WTC11 (cell line): Measurements from ENCODE around the gene INAFM2. TPM values are rescaled to one million over a fixed set of nuclear protein-coding genes. Genes with fewer than 3 reads are reported as not detected.

ENCODE experiments used
- ATAC-seq: fragments of 200-7000 bp; cut with Tn5 transposase; 2 replicates; pipeline ENCODE4 v1.10.0; 2021; ENCODE audit warnings: mild to moderate bottlenecking, moderate library complexity
- CTCF ChIA-PET: fragments of 300-600 bp; sonication (Branson Sonifier 250); formaldehyde crosslinking; loops from one replicate; lab custom pipeline; 2021; ENCODE audit warnings: antibody characterized with exemption; lab: Charles Lee
- POLR2A ChIA-PET: fragments of 350-600 bp; sonication (Branson Sonifier 250); formaldehyde crosslinking; loops from one replicate; lab custom pipeline; 2021; ENCODE audit warnings: antibody characterized with exemption; lab: Charles Lee
- DNase-seq: peaks from one replicate; pipeline ENCODE4 v3.0.0; 2021; ENCODE audit warnings: low spot score
- H3K27ac Mint-ChIP-seq: 2 replicates; pipeline ENCODE4 v1.8.0; 2021; ENCODE audit warnings: mixed read lengths
- H3K27me3 Mint-ChIP-seq: 2 replicates; pipeline ENCODE4 v1.8.0; 2021; ENCODE audit warnings: low read depth, mild to moderate bottlenecking, moderate library complexity, mixed read lengths
- H3K36me3 Mint-ChIP-seq: 2 replicates; pipeline ENCODE4 v1.8.0; 2021; ENCODE audit warnings: mixed read lengths
- H3K4me1 Mint-ChIP-seq: 2 replicates; pipeline ENCODE4 v1.8.0; 2022; ENCODE audit warnings: mixed read lengths
- H3K4me3 Mint-ChIP-seq: 2 replicates; pipeline ENCODE4 v1.8.0; 2021; ENCODE audit warnings: mild to moderate bottlenecking, moderate library complexity, mixed read lengths
- H3K9me3 Mint-ChIP-seq: 2 replicates; pipeline ENCODE4 v1.8.0; 2021; ENCODE audit warnings: mixed read lengths
- AR ChIP-seq: fragments of 250-450 bp; sonication (Bioruptor Pico); IDR thresholded peaks from 2 replicates; pipeline ENCODE4 v1.9.0; 2021; ENCODE audit warnings: mild to moderate bottlenecking
- ARID4B ChIP-seq: sonication (generic); formaldehyde crosslinking; IDR thresholded peaks from 2 replicates; pipeline ENCODE4 v1.8.0; 2023; ENCODE audit warnings: missing genetic modification reagents, mild to moderate bottlenecking, borderline replicate concordance
- ATF3 ChIP-seq: sonication (generic); formaldehyde crosslinking; conservative IDR thresholded peaks from 2 replicates; pipeline ENCODE4 v1.8.1; 2022; ENCODE audit warnings: mild to moderate bottlenecking, missing genetic modification reagents
- E2F1 ChIP-seq: sonication (generic); formaldehyde crosslinking; IDR thresholded peaks from 2 replicates; pipeline ENCODE4 v1.8.0; 2022; ENCODE audit warnings: mild to moderate bottlenecking, missing genetic modification reagents
- ELF4 ChIP-seq: sonication (generic); formaldehyde crosslinking; IDR thresholded peaks from 2 replicates; pipeline ENCODE4 v1.8.1; 2022; ENCODE audit warnings: low read depth, mild to moderate bottlenecking, moderate library complexity, missing genetic modification reagents
- EMX1 ChIP-seq: fragments of 250-450 bp; sonication (Bioruptor Pico); IDR thresholded peaks from 2 replicates; pipeline ENCODE4 v1.8.0; 2021; ENCODE audit warnings: mild to moderate bottlenecking
- JAZF1 ChIP-seq: fragments of 250-450 bp; sonication (Bioruptor Pico); IDR thresholded peaks from 2 replicates; pipeline ENCODE4 v1.9.0; 2021; ENCODE audit warnings: moderate library complexity, mild to moderate bottlenecking, inconsistent platforms
- JUN ChIP-seq: sonication (generic); formaldehyde crosslinking; IDR thresholded peaks from 2 replicates; pipeline ENCODE4 v1.8.0; 2023; ENCODE audit warnings: mild to moderate bottlenecking, missing genetic modification reagents
- NFATC4 ChIP-seq: fragments of 250-450 bp; sonication (Bioruptor Pico); IDR thresholded peaks from 2 replicates; pipeline ENCODE4 v1.9.0; 2021; ENCODE audit warnings: mild to moderate bottlenecking
- OVOL2 ChIP-seq: fragments of 250-450 bp; sonication (Bioruptor Pico); IDR thresholded peaks from 2 replicates; pipeline ENCODE4 v1.9.0; 2021; ENCODE audit warnings: mild to moderate bottlenecking, borderline replicate concordance
- PRDM15 ChIP-seq: sonication (generic); formaldehyde crosslinking; IDR thresholded peaks from 2 replicates; pipeline ENCODE4 v1.8.0; 2022; ENCODE audit warnings: missing genetic modification reagents
- SMAD4 ChIP-seq: sonication (generic); formaldehyde crosslinking; IDR thresholded peaks from 2 replicates; pipeline ENCODE4 v1.8.0; 2022; ENCODE audit warnings: mild to moderate bottlenecking, missing genetic modification reagents
- TEAD4 ChIP-seq: sonication (generic); formaldehyde crosslinking; IDR thresholded peaks from 2 replicates; pipeline ENCODE4 v1.8.0; 2022; ENCODE audit warnings: mild to moderate bottlenecking, missing genetic modification reagents
- ZBTB21 ChIP-seq: sonication (generic); formaldehyde crosslinking; IDR thresholded peaks from 2 replicates; pipeline ENCODE4 v1.8.1; 2023; ENCODE audit warnings: mild to moderate bottlenecking, missing genetic modification reagents, borderline replicate concordance
- ZNF317 ChIP-seq: sonication (generic); formaldehyde crosslinking; IDR thresholded peaks from 2 replicates; pipeline ENCODE4 v1.8.1; 2023; ENCODE audit warnings: low read depth, mild to moderate bottlenecking, moderate library complexity, missing genetic modification reagents, borderline replicate concordance
- total RNA-seq: library from RNA; stranded (reverse); gene quantifications from 3 replicates; pipeline ENCODE4 v1.2.3, GENCODE V29; 2021
- TF ChIP-seq, protein P1 (sequence below): sonication (generic); formaldehyde crosslinking; IDR thresholded peaks from 2 replicates; pipeline ENCODE4 v1.8.1; 2023; ENCODE audit warnings: mild to moderate bottlenecking, moderate library complexity, missing genetic modification reagents
- TF ChIP-seq, protein P2 (sequence below): fragments of 200-600 bp; IDR thresholded peaks from 2 replicates; pipeline ENCODE4 v1.8.0; 2022; ENCODE audit warnings: antibody characterized with exemption
- TF ChIP-seq, protein P3 (sequence below): sonication (generic); formaldehyde crosslinking; IDR thresholded peaks from 2 replicates; pipeline ENCODE4 v1.8.1; 2022; ENCODE audit warnings: mild to moderate bottlenecking, missing genetic modification reagents, moderate library complexity, borderline replicate concordance

Gene INAFM2
- total RNA-seq, 1 experiment from 2014 or later: 34.2 TPM

DNA sequence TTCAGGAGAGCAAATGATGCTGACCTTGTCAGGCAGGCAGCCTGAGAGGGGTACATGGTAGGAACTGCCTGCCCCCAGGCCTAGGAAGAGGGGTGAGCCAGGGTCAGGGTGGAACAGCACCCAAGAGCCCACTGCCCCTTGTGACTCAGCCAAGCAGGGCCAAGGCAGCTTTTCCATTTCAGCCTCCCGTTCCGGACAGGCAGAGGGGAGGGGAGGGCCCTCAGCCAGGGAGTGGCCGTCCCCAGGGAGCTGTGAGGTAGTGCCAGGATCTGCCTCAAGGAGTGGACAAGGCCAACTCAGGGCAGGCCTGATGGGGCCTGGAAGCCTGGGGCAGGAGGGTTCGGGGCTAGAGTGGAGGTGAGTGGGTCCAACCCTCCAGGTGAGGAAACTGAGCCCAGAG lies 35.5 kb upstream of the INAFM2 start (continued):
- TF ChIP-seq ARID4B: no peak
- no peak for TF ChIP-seq SMAD4 (CRISPR knock-in tag)
- TF ChIP-seq ATF3 (CRISPR knock-in tag): no peak
- no peak for TF ChIP-seq ZBTB21
- TF ChIP-seq, protein P1, sequence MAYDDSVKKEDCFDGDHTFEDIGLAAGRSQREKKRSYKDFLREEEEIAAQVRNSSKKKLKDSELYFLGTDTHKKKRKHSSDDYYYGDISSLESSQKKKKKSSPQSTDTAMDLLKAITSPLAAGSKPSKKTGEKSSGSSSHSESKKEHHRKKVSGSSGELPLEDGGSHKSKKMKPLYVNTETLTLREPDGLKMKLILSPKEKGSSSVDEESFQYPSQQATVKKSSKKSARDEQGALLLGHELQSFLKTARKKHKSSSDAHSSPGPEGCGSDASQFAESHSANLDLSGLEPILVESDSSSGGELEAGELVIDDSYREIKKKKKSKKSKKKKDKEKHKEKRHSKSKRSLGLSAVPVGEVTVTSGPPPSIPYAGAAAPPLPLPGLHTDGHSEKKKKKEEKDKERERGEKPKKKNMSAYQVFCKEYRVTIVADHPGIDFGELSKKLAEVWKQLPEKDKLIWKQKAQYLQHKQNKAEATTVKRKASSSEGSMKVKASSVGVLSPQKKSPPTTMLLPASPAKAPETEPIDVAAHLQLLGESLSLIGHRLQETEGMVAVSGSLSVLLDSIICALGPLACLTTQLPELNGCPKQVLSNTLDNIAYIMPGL: no peak
- TF ChIP-seq PRDM15: no peak
- TF ChIP-seq EMX1 (CRISPR knock-in tag): no peak
- no peak for TF ChIP-seq JAZF1

DNA sequence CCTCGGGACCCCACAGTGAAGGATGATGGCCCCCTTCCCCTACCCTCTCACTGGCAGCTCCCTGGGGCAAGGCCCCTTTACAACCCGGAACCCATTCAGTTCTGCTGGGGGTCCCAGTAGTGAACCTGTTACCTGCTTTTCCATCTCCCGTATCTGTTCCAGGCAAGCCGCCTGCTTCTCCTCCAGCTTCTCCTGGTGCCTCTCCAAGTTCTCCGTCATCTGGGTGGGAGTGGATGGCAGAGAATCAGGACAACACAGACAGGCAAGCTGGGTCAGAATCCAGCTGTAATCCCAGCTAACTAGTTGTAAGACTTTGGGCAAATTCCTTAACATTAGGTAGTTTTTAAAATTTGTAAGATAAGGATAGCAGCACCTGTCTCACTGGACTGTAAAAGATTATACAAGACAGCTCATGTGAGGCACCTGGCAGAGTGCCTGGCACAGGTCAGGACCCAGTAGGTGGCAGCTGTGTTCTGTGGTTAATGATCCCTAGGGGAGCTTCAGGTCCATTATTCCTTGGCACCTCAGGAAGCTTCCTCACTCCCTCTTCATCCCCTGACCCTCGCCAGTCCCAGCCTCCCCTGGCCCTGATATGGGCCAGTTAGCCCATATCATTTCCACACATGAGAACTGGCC lies 34.2 kb upstream of the INAFM2 start:
- no peaks in the 10 kb centered on the region for H3K36me3 Mint-ChIP-seq
- peaks cover 57% of the 10 kb centered on the region for H3K27me3 Mint-ChIP-seq
- ChIA-PET POLR2A (interaction anchor here (1.1 kb wide), 1 partner anchor 9 kb away, joined by 3 read pairs; no protein-coding TSS in a partner anchor), CTCF (interaction anchor here (0.9 to 13.0 kb wide), 8 partner anchors 10 to 83 kb away, joined by 3 to 341 read pairs (median 42); partner anchors contain the start of genes CCDC9B and PLCB2)
- no peaks in the 10 kb centered on the region for H3K9me3 Mint-ChIP-seq
- peaks cover 25% of the 10 kb centered on the region for H3K4me1 Mint-ChIP-seq
- no peak overlapping the region for H3K27ac Mint-ChIP-seq
- H3K4me3 Mint-ChIP-seq: no peak overlapping the region
- DNase-seq (no peak), ATAC-seq (no peak)
- TF ChIP-seq, protein P2, sequence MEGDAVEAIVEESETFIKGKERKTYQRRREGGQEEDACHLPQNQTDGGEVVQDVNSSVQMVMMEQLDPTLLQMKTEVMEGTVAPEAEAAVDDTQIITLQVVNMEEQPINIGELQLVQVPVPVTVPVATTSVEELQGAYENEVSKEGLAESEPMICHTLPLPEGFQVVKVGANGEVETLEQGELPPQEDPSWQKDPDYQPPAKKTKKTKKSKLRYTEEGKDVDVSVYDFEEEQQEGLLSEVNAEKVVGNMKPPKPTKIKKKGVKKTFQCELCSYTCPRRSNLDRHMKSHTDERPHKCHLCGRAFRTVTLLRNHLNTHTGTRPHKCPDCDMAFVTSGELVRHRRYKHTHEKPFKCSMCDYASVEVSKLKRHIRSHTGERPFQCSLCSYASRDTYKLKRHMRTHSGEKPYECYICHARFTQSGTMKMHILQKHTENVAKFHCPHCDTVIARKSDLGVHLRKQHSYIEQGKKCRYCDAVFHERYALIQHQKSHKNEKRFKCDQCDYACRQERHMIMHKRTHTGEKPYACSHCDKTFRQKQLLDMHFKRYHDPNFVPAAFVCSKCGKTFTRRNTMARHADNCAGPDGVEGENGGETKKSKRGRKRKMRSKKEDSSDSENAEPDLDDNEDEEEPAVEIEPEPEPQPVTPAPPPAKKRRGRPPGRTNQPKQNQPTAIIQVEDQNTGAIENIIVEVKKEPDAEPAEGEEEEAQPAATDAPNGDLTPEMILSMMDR: no peak
- TF ChIP-seq NFATC4 (CRISPR knock-in tag) (no peak), ZNF317 (CRISPR knock-in tag) (no peak), TEAD4 (CRISPR knock-in tag) (no peak), E2F1 (CRISPR knock-in tag) (no peak), ELF4 (no peak), JUN (CRISPR knock-in tag) (no peak), AR (CRISPR knock-in tag) (no peak), OVOL2 (CRISPR knock-in tag) (no peak)
- TF ChIP-seq, protein P3, sequence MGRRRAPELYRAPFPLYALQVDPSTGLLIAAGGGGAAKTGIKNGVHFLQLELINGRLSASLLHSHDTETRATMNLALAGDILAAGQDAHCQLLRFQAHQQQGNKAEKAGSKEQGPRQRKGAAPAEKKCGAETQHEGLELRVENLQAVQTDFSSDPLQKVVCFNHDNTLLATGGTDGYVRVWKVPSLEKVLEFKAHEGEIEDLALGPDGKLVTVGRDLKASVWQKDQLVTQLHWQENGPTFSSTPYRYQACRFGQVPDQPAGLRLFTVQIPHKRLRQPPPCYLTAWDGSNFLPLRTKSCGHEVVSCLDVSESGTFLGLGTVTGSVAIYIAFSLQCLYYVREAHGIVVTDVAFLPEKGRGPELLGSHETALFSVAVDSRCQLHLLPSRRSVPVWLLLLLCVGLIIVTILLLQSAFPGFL (CRISPR knock-in tag): no peak
